ENCODE data around the gene CDC42EP2.

The CDC42EP2 gene

GRCh38 chr11:65320386-65321075 is 5.9 kb downstream of the CDC42EP2 start:
- Histone ChIP-seq H3K27me3 (no peaks in the 10 kb centered on the region), H3K4me1 (no peaks in the 10 kb centered on the region; the same call in 1 of the 2 replicates), H3K36me3 (no peaks in the 10 kb centered on the region; the same call in 1 of the 2 replicates), H3K9me3 (no peaks in the 10 kb centered on the region), H3K4me3 (ENCODE audit: low read depth, low read length) (no peak overlapping the region)
- DNase-seq = no peak
- TF ChIP-seq CTCF (IDR thresholded peaks at IDR 0.05; ENCODE audit: low read depth, low read length) = no peak

- Histone ChIP-seq H3K4me3 (ENCODE audit: low read depth, low read length) (no peak overlapping the region), H3K9me3 (no peaks in the 10 kb centered on the region), H3K4me1 (no peaks in the 10 kb centered on the region; the same call in 1 of the 2 replicates), H3K36me3 (no peaks in the 10 kb centered on the region; the same call in 1 of the 2 replicates), H3K27me3 (no peaks in the 10 kb centered on the region)
- DNase-seq = no peak
- TF ChIP-seq CTCF (IDR thresholded peaks at IDR 0.05; ENCODE audit: low read depth, low read length) = no peak
Observed at GRCh38 chr11:65321076-65321475, 6.4 kb downstream of the CDC42EP2 start.

- DNase-seq = peak; percentile 76
- Histone ChIP-seq H3K4me3 (ENCODE audit: low read depth, low read length) (no peak overlapping the region), H3K9me3 (no peaks in the 10 kb centered on the region), H3K4me1 (no peaks in the 10 kb centered on the region; the same call in 1 of the 2 replicates), H3K27me3 (no peaks in the 10 kb centered on the region), H3K36me3 (no peaks in the 10 kb centered on the region; the same call in 1 of the 2 replicates)
- no peak for TF ChIP-seq CTCF (IDR thresholded peaks at IDR 0.05; ENCODE audit: low read depth, low read length)
Observed at GRCh38 chr11:65321828-65322485, 7.3 kb downstream of the CDC42EP2 start.

GRCh38 chr11:65323813-65324212 is 9.1 kb downstream of the CDC42EP2 start:
- no peak overlapping the region for H3K4me3 ChIP-seq (ENCODE audit: low read depth, low read length)
- no peaks in the 10 kb centered on the region for H3K27me3 ChIP-seq
- no peaks in the 10 kb centered on the region; the same call in 1 of the 2 replicates for H3K36me3 ChIP-seq
- no peaks in the 10 kb centered on the region; the same call in 1 of the 2 replicates for H3K4me1 ChIP-seq
- TF ChIP-seq CTCF (IDR thresholded peaks at IDR 0.05; ENCODE audit: low read depth, low read length) = no peak
- no peaks in the 10 kb centered on the region for H3K9me3 ChIP-seq
- no peak for DNase-seq

- H3K4me3 ChIP-seq (ENCODE audit: low read depth, low read length) = no peak overlapping the region
- DNase-seq = no peak
- no peaks in the 10 kb centered on the region for H3K9me3 ChIP-seq
- no peaks in the 10 kb centered on the region for H3K27me3 ChIP-seq
- TF ChIP-seq CTCF (IDR thresholded peaks at IDR 0.05; ENCODE audit: low read depth, low read length) = no peak
- H3K36me3 ChIP-seq = no peaks in the 10 kb centered on the region; the same call in 1 of the 2 replicates
- peaks cover 4% of the 10 kb centered on the region for H3K4me1 ChIP-seq
Observed at GRCh38 chr11:65325435-65325834, 10.8 kb downstream of the CDC42EP2 start.

GRCh38 chr11:65327021-65327420 is 12.4 kb downstream of the CDC42EP2 start:
- Histone ChIP-seq H3K4me3 (ENCODE audit: low read depth, low read length) (no peak overlapping the region), H3K27me3 (no peaks in the 10 kb centered on the region), H3K4me1 (peaks cover 4% of the 10 kb centered on the region), H3K9me3 (no peaks in the 10 kb centered on the region), H3K36me3 (no peaks in the 10 kb centered on the region)
- no peak for DNase-seq
- no peak for TF ChIP-seq CTCF (IDR thresholded peaks at IDR 0.05; ENCODE audit: low read depth, low read length)

Measured in BE2C (cell line).